HL-60 (cell line): ENCODE data around the gene SEC16B.

Experiments used
- DNase-seq, 2 experiments: peaks; one replicate each; pipeline ENCODE4 v3.0.0-alpha.2; 2010 to 2020; ENCODE audit warnings: low read depth in 1 of 2, low spot score in 1 of 2
- H3K27ac ChIP-seq: fragments of 250-450 bp; sonication (Bioruptor Pico); replicated peaks from 2 replicates; pipeline ENCODE4 v1.5.1; 2020; ENCODE audit warnings: mild to moderate bottlenecking, moderate library complexity
- H3K27me3 ChIP-seq: fragments of 250-450 bp; sonication (Bioruptor Pico); 2 replicates; pipeline ENCODE4 v1.5.1; 2021; ENCODE audit warnings: mild to moderate bottlenecking, moderate library complexity; ENCODE audit not compliant: insufficient read depth, poor library complexity, severe bottlenecking
- H3K4me3 ChIP-seq: replicated peaks from 2 replicates; pipeline ENCODE4 v1.5.1; 2011; ENCODE audit warnings: mild to moderate bottlenecking, control low read depth, low read length; ENCODE audit not compliant: insufficient read depth
- CTCF ChIP-seq: IDR thresholded peaks from one replicate; pipeline ENCODE4 v1.5.1; 2011; ENCODE audit warnings: low read length, control low read depth, inconsistent platforms; ENCODE audit not compliant: insufficient read depth
- GABPA ChIP-seq: IDR thresholded peaks from 2 replicates; pipeline ENCODE4 v1.6.1; 2012; ENCODE audit warnings: low read depth
- POLR2AphosphoS5 ChIP-seq: IDR thresholded peaks from 2 replicates; pipeline ENCODE4 v1.6.1; 2012; ENCODE audit warnings: low read depth
- REST ChIP-seq: IDR thresholded peaks from 2 replicates; pipeline ENCODE4 v1.6.1; 2012; ENCODE audit warnings: low read depth; ENCODE audit not compliant: insufficient replicate concordance
- SPI1 ChIP-seq: IDR thresholded peaks from 2 replicates; pipeline ENCODE4 v1.6.1; 2012; ENCODE audit warnings: low read depth, mild to moderate bottlenecking, borderline replicate concordance

SEC16B gene

GRCh38 chr1:177966199-177966598 is 3.7 kb downstream of the SEC16B start:
- Histone ChIP-seq H3K4me3 (no peak overlapping the region), H3K27me3 (no peaks in the 10 kb centered on the region), H3K27ac (no peak overlapping the region)
- no peak for DNase-seq
- TF ChIP-seq CTCF (no peak), REST (no peak), GABPA (no peak), SPI1 (no peak), POLR2AphosphoS5 (no peak)

- TF ChIP-seq CTCF (no peak), REST (no peak), SPI1 (no peak), POLR2AphosphoS5 (no peak), GABPA (no peak)
- no peak overlapping the region for H3K27ac ChIP-seq
- no peak overlapping the region for H3K4me3 ChIP-seq
Observed at GRCh38 chr1:177965293-177965692, 4.6 kb downstream of the SEC16B start.

GRCh38 chr1:177964336-177964735 is 5.5 kb downstream of the SEC16B start:
- Histone ChIP-seq H3K27me3 (no peaks in the 10 kb centered on the region), H3K4me3 (no peak overlapping the region), H3K27ac (no peak overlapping the region)
- DNase-seq: no peak
- TF ChIP-seq GABPA (no peak), POLR2AphosphoS5 (no peak), REST (no peak), CTCF (no peak), SPI1 (no peak)

More at GRCh38 chr1:177965293-177965692, 4.6 kb downstream of the SEC16B start:
- no peaks in the 10 kb centered on the region for H3K27me3 ChIP-seq
- DNase-seq: no peak
